ENCODE data around the gene DYRK2.

The DYRK2 gene

DNA sequence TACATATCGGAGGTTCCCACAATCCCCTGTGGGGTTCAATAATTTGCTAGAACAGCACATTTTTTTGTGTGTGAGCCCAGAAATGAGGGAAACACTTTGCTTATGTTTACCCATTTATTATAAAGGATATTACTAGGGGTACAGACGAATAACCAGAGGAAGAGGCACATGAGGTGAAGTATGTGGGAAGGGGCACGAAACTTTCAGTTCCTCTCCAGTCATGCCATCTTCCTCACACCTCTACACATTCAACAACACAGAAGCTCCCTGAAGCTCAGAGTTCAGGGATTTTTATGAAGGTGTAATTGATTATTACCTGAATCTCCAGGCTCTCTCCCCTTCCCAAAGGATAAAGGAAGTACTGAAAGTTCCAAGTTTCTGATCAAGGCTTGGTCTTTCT is 30.2 kb upstream of the DYRK2 start:
- no peak overlapping the region for H3K4me3 ChIP-seq (ENCODE audit: low read depth, low read length)
- TF ChIP-seq, protein P1, sequence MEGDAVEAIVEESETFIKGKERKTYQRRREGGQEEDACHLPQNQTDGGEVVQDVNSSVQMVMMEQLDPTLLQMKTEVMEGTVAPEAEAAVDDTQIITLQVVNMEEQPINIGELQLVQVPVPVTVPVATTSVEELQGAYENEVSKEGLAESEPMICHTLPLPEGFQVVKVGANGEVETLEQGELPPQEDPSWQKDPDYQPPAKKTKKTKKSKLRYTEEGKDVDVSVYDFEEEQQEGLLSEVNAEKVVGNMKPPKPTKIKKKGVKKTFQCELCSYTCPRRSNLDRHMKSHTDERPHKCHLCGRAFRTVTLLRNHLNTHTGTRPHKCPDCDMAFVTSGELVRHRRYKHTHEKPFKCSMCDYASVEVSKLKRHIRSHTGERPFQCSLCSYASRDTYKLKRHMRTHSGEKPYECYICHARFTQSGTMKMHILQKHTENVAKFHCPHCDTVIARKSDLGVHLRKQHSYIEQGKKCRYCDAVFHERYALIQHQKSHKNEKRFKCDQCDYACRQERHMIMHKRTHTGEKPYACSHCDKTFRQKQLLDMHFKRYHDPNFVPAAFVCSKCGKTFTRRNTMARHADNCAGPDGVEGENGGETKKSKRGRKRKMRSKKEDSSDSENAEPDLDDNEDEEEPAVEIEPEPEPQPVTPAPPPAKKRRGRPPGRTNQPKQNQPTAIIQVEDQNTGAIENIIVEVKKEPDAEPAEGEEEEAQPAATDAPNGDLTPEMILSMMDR (IDR thresholded peaks at IDR 0.05; ENCODE audit: low read depth, low read length, missing control alignments): no peak
- DNase-seq (ENCODE audit: low read depth): no peak

DNA sequence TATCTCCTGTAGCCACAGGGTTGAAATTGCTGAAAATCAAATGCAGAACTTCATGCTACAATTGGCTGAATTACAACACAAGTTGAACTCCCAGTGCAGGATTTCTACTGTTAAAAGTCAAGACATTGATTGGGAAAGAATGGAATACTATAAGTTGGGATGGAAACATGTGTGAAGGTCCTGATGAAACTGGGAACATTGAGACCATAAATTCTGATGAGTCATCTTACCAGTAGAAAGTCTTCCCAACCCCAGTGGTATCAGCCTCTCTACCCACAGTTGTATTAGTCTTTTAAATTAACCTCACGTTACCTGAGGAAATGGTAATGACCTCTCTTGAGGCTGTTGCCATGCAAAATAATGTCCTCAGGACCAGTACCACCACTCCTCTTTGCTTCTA is 27.4 kb upstream of the DYRK2 start:
- TF ChIP-seq, protein P1 (IDR thresholded peaks at IDR 0.05; ENCODE audit: low read depth, low read length, missing control alignments): no peak
- H3K4me3 ChIP-seq (ENCODE audit: low read depth, low read length): no peak overlapping the region
- DNase-seq (ENCODE audit: low read depth): no peak

DNA sequence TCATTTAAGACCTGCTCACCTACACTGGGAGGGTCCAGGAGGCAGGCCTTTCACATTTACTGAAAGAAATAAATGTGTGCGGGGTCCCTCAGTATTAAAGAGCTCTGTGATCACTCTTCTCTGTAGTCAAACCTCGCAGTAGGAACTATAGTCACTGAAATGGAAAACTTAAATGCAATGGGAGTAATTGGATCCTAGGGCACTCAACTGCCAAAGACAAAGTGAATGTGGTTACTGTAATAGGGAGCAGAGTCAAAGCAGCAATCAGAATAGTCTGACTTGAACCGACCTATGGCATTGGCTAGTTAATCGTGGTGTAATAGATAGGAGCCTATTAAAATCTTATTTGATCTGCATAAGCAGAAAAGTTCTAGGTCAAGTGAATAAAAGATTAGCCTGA is 26.6 kb upstream of the DYRK2 start:
- no peak for DNase-seq (ENCODE audit: low read depth)
- TF ChIP-seq, protein P1 (IDR thresholded peaks at IDR 0.05; ENCODE audit: low read depth, low read length, missing control alignments): no peak
- H3K4me3 ChIP-seq (ENCODE audit: low read depth, low read length): no peak overlapping the region

DNA sequence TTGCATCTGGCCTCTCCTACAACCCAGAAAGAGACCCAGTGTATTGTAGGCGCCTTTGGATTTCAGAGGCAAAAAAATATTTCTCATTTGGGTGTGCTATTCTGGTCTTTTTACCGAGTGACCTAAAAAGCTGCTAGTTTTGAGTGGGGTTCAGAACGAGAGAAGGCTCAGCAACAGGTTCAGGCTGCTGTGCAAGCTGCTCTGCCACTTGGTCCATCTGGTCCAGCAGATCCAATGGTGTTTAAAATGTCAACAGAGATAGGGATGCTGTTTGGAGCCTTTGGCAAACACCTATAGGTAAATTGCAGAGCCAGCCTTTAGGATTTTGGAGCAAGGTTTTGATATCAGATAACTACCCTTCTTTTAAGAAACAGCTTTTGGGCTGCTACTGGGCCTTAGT is 25.3 kb upstream of the DYRK2 start:
- no peak overlapping the region for H3K4me3 ChIP-seq (ENCODE audit: low read depth, low read length)
- TF ChIP-seq, protein P1 (IDR thresholded peaks at IDR 0.05; ENCODE audit: low read depth, low read length, missing control alignments): no peak
- no peak for DNase-seq (ENCODE audit: low read depth)

DNA sequence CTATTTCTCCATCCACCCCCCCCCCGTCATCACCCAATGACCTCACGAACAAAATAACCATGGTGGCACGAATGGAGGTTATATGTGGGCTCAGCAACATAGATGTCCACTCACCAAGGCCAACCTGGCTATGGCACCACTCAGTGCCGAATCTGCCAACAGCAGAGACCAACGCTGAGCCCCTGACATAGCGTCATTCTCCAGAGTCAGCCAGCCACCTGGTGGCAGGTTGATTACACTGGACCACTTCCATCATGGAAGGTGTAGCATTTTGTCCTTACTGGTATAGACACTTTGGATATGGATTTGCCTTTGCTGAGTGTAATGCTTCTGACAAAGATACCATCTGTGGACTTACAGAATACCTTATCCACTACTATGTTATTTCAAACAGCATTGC is 24.2 kb upstream of the DYRK2 start:
- H3K4me3 ChIP-seq (ENCODE audit: low read depth, low read length): no peak overlapping the region
- TF ChIP-seq, protein P1 (IDR thresholded peaks at IDR 0.05; ENCODE audit: low read depth, low read length, missing control alignments): no peak
- DNase-seq (ENCODE audit: low read depth): no peak

DNA sequence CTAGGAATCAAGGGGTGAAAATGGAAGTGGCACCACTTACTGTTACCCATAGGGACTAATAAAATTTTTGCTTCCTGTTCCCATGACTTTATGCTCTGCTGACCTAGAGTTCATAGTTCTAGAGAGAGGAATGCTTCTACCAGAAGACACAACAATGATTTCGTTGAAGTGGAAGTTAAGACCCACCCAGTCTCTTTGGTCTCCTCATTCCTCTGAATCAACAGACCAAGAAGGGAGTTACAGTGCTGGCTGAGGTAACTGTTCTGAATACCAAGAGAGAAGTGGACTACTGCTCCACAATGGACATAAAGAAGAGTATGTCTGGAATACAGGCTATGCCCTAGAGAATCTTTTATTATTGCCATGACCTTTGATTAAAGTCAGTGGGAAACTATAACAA is 23.5 kb upstream of the DYRK2 start:
- TF ChIP-seq, protein P1 (IDR thresholded peaks at IDR 0.05; ENCODE audit: low read depth, low read length, missing control alignments): no peak
- no peak overlapping the region for H3K4me3 ChIP-seq (ENCODE audit: low read depth, low read length)
- no peak for DNase-seq (ENCODE audit: low read depth)

DNA sequence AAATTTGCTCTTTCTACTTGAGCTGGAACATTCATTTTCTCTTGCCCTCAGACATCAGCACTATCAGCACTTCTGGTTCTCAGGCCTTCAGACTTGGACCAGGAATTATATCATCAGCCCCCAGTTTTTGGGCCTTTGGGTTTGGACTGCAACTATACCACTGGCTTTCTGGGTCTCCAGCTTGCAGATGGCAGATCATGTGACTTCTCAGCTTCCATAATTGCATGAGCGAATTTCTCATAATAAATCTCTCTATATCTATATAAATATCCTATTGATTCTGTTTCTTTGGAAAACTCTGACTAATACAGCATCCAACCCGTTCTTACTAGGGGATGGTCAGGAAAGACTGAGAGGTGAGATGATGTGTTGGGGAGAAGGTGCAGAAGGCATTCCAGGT is 22.4 kb upstream of the DYRK2 start:
- no peak overlapping the region for H3K4me3 ChIP-seq (ENCODE audit: low read depth, low read length)
- no peak for DNase-seq (ENCODE audit: low read depth)
- TF ChIP-seq, protein P1 (IDR thresholded peaks at IDR 0.05; ENCODE audit: low read depth, low read length, missing control alignments): no peak

All from GM12864 (cell line).